Measurements from ENCODE around the gene CHST11.
A peak's percentile ranks its signal among the peaks of the same experiment; 100 is the strongest.

CHST11 gene

GRCh38 chr12:104538056-104538455 lies 81.3 kb downstream of the CHST11 start (continued):
- TF ChIP-seq, protein P1, sequence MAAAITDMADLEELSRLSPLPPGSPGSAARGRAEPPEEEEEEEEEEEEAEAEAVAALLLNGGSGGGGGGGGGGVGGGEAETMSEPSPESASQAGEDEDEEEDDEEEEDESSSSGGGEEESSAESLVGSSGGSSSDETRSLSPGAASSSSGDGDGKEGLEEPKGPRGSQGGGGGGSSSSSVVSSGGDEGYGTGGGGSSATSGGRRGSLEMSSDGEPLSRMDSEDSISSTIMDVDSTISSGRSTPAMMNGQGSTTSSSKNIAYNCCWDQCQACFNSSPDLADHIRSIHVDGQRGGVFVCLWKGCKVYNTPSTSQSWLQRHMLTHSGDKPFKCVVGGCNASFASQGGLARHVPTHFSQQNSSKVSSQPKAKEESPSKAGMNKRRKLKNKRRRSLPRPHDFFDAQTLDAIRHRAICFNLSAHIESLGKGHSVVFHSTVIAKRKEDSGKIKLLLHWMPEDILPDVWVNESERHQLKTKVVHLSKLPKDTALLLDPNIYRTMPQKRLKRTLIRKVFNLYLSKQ (tag by site-specific recombination; IDR thresholded peaks at IDR 0.05; ENCODE audit: borderline replicate concordance) = no peak

GRCh38 chr12:104538891-104539462 lies 82.2 kb downstream of the CHST11 start:
- Histone ChIP-seq H3K4me3 (ENCODE audit: low read depth, low read length) (no peak overlapping the region), H3K36me3 (ENCODE audit: control insufficient read depth in 2 of 2, insufficient read depth in 1 of 2, low read length in 2 of 2) (no peaks in the 10 kb centered on the region), H3K9me3 (ENCODE audit: control insufficient read depth, insufficient read depth, low read depth, low read length) (no peaks in the 10 kb centered on the region), H3K4me1 (ENCODE audit: control insufficient read depth, insufficient read depth, low read length) (no peaks in the 10 kb centered on the region), H3K27ac (ENCODE audit: extremely low read depth, low read depth, low read length) (no peak overlapping the region)
- ChIA-PET CTCF (no interaction called here), POLR2A (no interaction called here)
- TF ChIP-seq, protein P2, sequence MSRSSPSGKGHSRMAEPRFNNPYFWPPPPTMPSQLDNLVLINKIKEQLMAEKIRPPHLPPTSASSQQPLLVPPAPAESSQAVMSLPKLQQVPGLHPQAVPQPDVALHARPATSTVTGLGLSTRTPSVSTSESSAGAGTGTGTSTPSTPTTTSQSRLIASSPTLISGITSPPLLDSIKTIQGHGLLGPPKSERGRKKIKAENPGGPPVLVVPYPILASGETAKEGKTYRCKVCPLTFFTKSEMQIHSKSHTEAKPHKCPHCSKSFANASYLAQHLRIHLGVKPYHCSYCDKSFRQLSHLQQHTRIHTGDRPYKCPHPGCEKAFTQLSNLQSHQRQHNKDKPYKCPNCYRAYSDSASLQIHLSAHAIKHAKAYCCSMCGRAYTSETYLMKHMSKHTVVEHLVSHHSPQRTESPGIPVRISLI (tag by site-specific recombination; IDR thresholded peaks at IDR 0.05) = no peak
- TF ChIP-seq ZNF660 (tag by site-specific recombination; IDR thresholded peaks at IDR 0.05) = no peak
- no peak for TF ChIP-seq TCF7L2 (IDR thresholded peaks at IDR 0.05; ENCODE audit: borderline replicate concordance, low read depth, low read length)
- TF ChIP-seq ZNF768 (tag by site-specific recombination; IDR thresholded peaks at IDR 0.05) = peak; percentile 28; the same call in 1 of the 2 replicates
- TF ChIP-seq ZNF677 (tag by site-specific recombination; IDR thresholded peaks at IDR 0.05) = no peak
- no peak for TF ChIP-seq ZNF157 (tag by site-specific recombination; IDR thresholded peaks at IDR 0.05)
- no peak for TF ChIP-seq ZNF701 (tag by site-specific recombination; IDR thresholded peaks at IDR 0.05)
- TF ChIP-seq ZNF621 (tag by site-specific recombination; IDR thresholded peaks at IDR 0.05) = no peak

DNA sequence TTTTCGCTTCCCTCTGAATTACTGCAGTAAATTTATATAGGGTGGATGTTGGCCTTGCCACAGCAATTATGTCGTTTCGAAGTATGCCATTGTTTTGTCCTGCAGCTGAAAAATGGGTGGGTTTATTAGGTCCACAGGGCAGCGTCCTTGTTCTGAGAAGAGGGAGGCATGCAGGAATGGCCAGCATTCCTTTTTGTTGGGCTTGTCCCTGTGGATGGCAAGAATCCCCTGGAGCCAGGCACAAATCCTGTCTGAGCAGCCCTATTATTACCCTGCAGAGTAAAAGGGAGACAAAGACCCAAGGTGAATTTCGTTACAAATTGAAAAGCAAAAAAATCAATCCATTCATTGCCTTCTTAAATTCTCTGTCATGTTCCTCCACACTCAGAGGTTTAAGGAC lies 88.1 kb downstream of the CHST11 start:
- Histone ChIP-seq H3K36me3 (ENCODE audit: control insufficient read depth in 2 of 2, insufficient read depth in 1 of 2, low read length in 2 of 2) (no peaks in the 10 kb centered on the region), H3K4me1 (ENCODE audit: control insufficient read depth, insufficient read depth, low read length) (no peaks in the 10 kb centered on the region)
- CTCF ChIA-PET = no interaction called here
- TF ChIP-seq, protein P3, sequence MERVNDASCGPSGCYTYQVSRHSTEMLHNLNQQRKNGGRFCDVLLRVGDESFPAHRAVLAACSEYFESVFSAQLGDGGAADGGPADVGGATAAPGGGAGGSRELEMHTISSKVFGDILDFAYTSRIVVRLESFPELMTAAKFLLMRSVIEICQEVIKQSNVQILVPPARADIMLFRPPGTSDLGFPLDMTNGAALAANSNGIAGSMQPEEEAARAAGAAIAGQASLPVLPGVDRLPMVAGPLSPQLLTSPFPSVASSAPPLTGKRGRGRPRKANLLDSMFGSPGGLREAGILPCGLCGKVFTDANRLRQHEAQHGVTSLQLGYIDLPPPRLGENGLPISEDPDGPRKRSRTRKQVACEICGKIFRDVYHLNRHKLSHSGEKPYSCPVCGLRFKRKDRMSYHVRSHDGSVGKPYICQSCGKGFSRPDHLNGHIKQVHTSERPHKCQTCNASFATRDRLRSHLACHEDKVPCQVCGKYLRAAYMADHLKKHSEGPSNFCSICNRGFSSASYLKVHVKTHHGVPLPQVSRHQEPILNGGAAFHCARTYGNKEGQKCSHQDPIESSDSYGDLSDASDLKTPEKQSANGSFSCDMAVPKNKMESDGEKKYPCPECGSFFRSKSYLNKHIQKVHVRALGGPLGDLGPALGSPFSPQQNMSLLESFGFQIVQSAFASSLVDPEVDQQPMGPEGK (tag by site-specific recombination; IDR thresholded peaks at IDR 0.05) = no peak
- no peak for TF ChIP-seq YY2 (tag by site-specific recombination; IDR thresholded peaks at IDR 0.05)
- peak; percentile 50; the same call in 1 of the 2 replicates for TF ChIP-seq ZNF341 (tag by site-specific recombination; IDR thresholded peaks at IDR 0.05; ENCODE audit: low read depth)
- TF ChIP-seq ZNF449 (tag by site-specific recombination; IDR thresholded peaks at IDR 0.05) = peak; percentile 85
- TF ChIP-seq ZNF837 (tag by site-specific recombination; IDR thresholded peaks at IDR 0.05) = no peak
- TF ChIP-seq ZNF274 (IDR thresholded peaks at IDR 0.05; ENCODE audit: low read length) = no peak
- no peak for TF ChIP-seq ZNF274 (tag by site-specific recombination; IDR thresholded peaks at IDR 0.05; ENCODE audit: borderline replicate concordance)
- TF ChIP-seq, protein P1 (tag by site-specific recombination; IDR thresholded peaks at IDR 0.05; ENCODE audit: borderline replicate concordance) = no peak
- no peak for TF ChIP-seq ZNF184 (tag by site-specific recombination; IDR thresholded peaks at IDR 0.05)
- TF ChIP-seq ZBTB7A (tag by site-specific recombination; IDR thresholded peaks at IDR 0.05; ENCODE audit: low read depth) = no peak
- TF ChIP-seq ZEB2 (tag by site-specific recombination; IDR thresholded peaks at IDR 0.05) = no peak
- TF ChIP-seq, protein P4, sequence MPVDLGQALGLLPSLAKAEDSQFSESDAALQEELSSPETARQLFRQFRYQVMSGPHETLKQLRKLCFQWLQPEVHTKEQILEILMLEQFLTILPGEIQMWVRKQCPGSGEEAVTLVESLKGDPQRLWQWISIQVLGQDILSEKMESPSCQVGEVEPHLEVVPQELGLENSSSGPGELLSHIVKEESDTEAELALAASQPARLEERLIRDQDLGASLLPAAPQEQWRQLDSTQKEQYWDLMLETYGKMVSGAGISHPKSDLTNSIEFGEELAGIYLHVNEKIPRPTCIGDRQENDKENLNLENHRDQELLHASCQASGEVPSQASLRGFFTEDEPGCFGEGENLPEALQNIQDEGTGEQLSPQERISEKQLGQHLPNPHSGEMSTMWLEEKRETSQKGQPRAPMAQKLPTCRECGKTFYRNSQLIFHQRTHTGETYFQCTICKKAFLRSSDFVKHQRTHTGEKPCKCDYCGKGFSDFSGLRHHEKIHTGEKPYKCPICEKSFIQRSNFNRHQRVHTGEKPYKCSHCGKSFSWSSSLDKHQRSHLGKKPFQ (tag by site-specific recombination; IDR thresholded peaks at IDR 0.05) = no peak
- no peak for TF ChIP-seq ZFHX2 (tag by site-specific recombination; conservative IDR thresholded peaks at IDR 0.05)
- no peak for TF ChIP-seq ZNF239 (tag by site-specific recombination; IDR thresholded peaks at IDR 0.05)

More for the DNA sequence above, 88.1 kb downstream of the CHST11 start:
- Histone ChIP-seq H3K4me3 (ENCODE audit: low read depth, low read length) (no peak overlapping the region), H3K27ac (ENCODE audit: extremely low read depth, low read depth, low read length) (no peak overlapping the region), H3K9me3 (ENCODE audit: control insufficient read depth, insufficient read depth, low read depth, low read length) (no peaks in the 10 kb centered on the region)
- POLR2A ChIA-PET = no interaction called here

Measured in HEK293 (cell line).